BJ (cell line): ENCODE data around the gene COL4A1. TPM values are rescaled to one million over a fixed set of nuclear protein-coding genes. Genes with fewer than 3 reads are reported as not detected.

Experiments used
- CTCF ChIA-PET: fragments of 350-600 bp; formaldehyde crosslinking; extraction: SDS; loops from one replicate; lab custom pipeline; 2021; ENCODE audit warnings: antibody characterized with exemption, inconsistent platforms; lab: Yijun Ruan, JAX
- POLR2A ChIA-PET: fragments of 300-600 bp; sonication (Branson Sonifier 250); formaldehyde crosslinking; extraction: SDS; loops from one replicate; lab custom pipeline; 2021; ENCODE audit warnings: antibody characterized with exemption; lab: Charles Lee
- DNase-seq: peaks from one replicate; pipeline ENCODE4 v3.0.0-alpha.2; 2011; ENCODE audit warnings: low read depth
- H3K27me3 ChIP-seq: 2 replicates; pipeline ENCODE4 v1.6.0; 2011; ENCODE audit warnings: low read length; ENCODE audit not compliant: control insufficient read depth, insufficient read depth
- H3K36me3 ChIP-seq: 2 replicates; pipeline ENCODE4 v1.5.1; 2011; ENCODE audit warnings: low read length; ENCODE audit not compliant: control insufficient read depth, insufficient read depth
- H3K4me3 ChIP-seq: 2 replicates; pipeline ENCODE4 v1.5.1; 2011; ENCODE audit warnings: low read depth, mild to moderate bottlenecking, control low read depth, low read length
- CTCF ChIP-seq: IDR thresholded peaks from 2 replicates; pipeline ENCODE4 v1.5.1; 2011; ENCODE audit warnings: low read depth, mild to moderate bottlenecking, control low read depth, inconsistent platforms, low read length, moderate library complexity; ENCODE audit not compliant: insufficient read depth
- polyA plus RNA-seq: library from polyadenylated mRNA; depleted of rRNA; stranded (reverse); fragments of >200 nt; gene quantifications from 2 replicates; pipeline ENCODE4 v1.2.3, GENCODE V29; 2011

COL4A1 gene
- polyA plus RNA-seq, 1 experiment = 375 TPM

GRCh38 chr13:110349239-110349638 is 42.3 kb upstream of the COL4A1 start:
- ChIA-PET CTCF (interaction anchor here (1.7 kb wide), 1 partner anchor 47 kb away, joined by 3 read pairs; no protein-coding TSS in a partner anchor), POLR2A (no interaction called here)
- H3K27me3 ChIP-seq = no peaks in the 10 kb centered on the region
- no peak for DNase-seq
- TF ChIP-seq CTCF = no peak
- H3K4me3 ChIP-seq = no peak overlapping the region
- H3K36me3 ChIP-seq = no peaks in the 10 kb centered on the region

- H3K27me3 ChIP-seq = no peaks in the 10 kb centered on the region
- ChIA-PET POLR2A (no interaction called here), CTCF (interaction anchor here (1.7 kb wide), 1 partner anchor 46 kb away, joined by 3 read pairs; no protein-coding TSS in a partner anchor)
- H3K36me3 ChIP-seq = no peaks in the 10 kb centered on the region
- H3K4me3 ChIP-seq = no peak overlapping the region
- no peak for DNase-seq
- TF ChIP-seq CTCF = no peak
Measured at GRCh38 chr13:110348309-110349105, 41.5 kb upstream of the COL4A1 start.

- Histone ChIP-seq H3K27me3 (no peaks in the 10 kb centered on the region), H3K4me3 (no peak overlapping the region), H3K36me3 (no peaks in the 10 kb centered on the region)
- DNase-seq = no peak
- ChIA-PET CTCF (interaction anchor here (1.7 kb wide), 1 partner anchor 46 kb away, joined by 3 read pairs; no protein-coding TSS in a partner anchor), POLR2A (no interaction called here)
- no peak for TF ChIP-seq CTCF
Measured at GRCh38 chr13:110347535-110348308, 40.8 kb upstream of the COL4A1 start.

- ChIA-PET POLR2A (no interaction called here), CTCF (no interaction called here)
- H3K27me3 ChIP-seq = no peaks in the 10 kb centered on the region
- no peaks in the 10 kb centered on the region for H3K36me3 ChIP-seq
- H3K4me3 ChIP-seq = no peak overlapping the region
- DNase-seq = no peak
- TF ChIP-seq CTCF = no peak
Measured at GRCh38 chr13:110347088-110347487, 40.1 kb upstream of the COL4A1 start.

GRCh38 chr13:110346661-110347067 is 39.7 kb upstream of the COL4A1 start:
- CTCF ChIA-PET = no interaction called here
- no peak overlapping the region for H3K4me3 ChIP-seq
- no peak for DNase-seq
- POLR2A ChIA-PET = no interaction called here
- no peaks in the 10 kb centered on the region for H3K36me3 ChIP-seq
- H3K27me3 ChIP-seq = no peaks in the 10 kb centered on the region
- no peak for TF ChIP-seq CTCF
